ENCODE data around the gene RALA. TPM values are rescaled to one million over a fixed set of nuclear protein-coding genes. Genes with fewer than 3 reads are reported as not detected.

The RALA gene
- total RNA-seq, 1 experiment from 2014 or later = 12.3 TPM

DNA sequence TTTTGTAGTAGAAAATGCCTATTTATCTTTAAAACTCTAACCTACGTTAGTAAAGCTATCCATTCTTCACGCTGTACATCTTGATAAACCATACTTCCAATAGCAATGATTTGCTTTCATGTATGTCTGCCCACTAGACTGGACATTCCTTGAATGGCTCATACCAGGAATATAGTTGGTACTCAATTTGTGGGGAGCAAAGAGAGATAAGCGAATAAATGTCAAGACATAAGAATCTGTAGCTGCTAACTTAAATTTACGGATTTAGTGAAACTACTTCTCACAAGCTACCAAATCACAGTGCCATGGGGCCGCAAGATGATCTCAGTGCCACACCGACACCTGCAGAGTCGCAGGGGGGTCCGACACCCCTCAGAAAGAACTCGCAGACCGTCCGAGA, 763 bp upstream of the RALA start:
- Histone ChIP-seq H3K36me3 (replicated peaks; ENCODE audit: control insufficient read depth, insufficient read depth, low read length) (no peaks in the 10 kb centered on the region), H3K27me3 (ENCODE audit: control insufficient read depth, insufficient read depth, low read length) (no peaks in the 10 kb centered on the region), H3K4me3 (ENCODE audit: insufficient read depth, low read depth, low read length) (peak overlapping the region; percentile 97)
- DNase-seq = no peak

DNA sequence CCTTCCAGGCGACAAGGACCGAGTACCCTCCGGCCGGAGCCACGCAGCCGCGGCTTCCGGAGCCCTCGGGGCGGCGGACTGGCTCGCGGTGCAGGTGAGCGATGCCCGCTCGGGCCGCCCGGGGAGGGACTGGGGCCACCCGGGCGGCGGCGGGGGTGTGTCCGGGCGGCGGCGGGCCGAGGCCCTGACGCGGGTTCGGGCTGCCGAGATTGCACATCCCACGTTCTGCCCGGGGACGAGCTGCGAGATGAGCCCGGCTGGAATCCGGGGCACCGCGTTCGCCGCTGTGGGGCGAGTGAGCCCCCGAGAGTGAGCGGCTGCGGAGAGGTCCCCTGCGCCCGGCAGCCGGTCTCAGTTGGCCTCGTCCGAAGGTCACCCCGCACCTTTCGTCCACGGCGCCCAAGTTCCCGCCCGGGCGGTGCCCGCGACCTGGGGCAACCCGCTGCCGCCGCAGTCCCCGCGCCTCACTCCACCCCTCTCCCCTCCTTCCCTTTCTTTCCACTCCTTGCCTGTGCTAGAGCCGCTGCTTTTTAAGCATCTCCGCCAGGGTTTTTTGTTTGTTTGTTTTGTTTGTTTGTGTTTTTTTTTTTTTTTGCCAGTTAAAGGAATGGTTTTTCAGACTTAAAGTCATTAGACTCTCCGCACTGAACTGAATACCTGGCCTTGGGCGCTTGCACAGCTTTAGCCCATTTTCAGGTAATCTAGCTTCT, 515 bp downstream of the RALA start:
- Histone ChIP-seq H3K4me3 (ENCODE audit: insufficient read depth, low read depth, low read length) (peak overlapping the region; percentile 97), H3K27me3 (ENCODE audit: control insufficient read depth, insufficient read depth, low read length) (no peaks in the 10 kb centered on the region), H3K36me3 (replicated peaks; ENCODE audit: control insufficient read depth, insufficient read depth, low read length) (no peaks in the 10 kb centered on the region)
- peak; percentile 76 for DNase-seq

GRCh38 chr7:39624442-39624807, 1.1 kb downstream of the RALA start:
- Histone ChIP-seq H3K27me3 (ENCODE audit: control insufficient read depth, insufficient read depth, low read length) (no peaks in the 10 kb centered on the region), H3K36me3 (replicated peaks; ENCODE audit: control insufficient read depth, insufficient read depth, low read length) (no peaks in the 10 kb centered on the region), H3K4me3 (ENCODE audit: insufficient read depth, low read depth, low read length) (peak overlapping the region; percentile 97)
- DNase-seq = peak; percentile 38

GRCh38 chr7:39624935-39625694, 1.7 kb downstream of the RALA start:
- DNase-seq = no peak
- H3K27me3 ChIP-seq (ENCODE audit: control insufficient read depth, insufficient read depth, low read length) = no peaks in the 10 kb centered on the region
- no peak overlapping the region for H3K4me3 ChIP-seq (ENCODE audit: insufficient read depth, low read depth, low read length)
- H3K36me3 ChIP-seq (replicated peaks; ENCODE audit: control insufficient read depth, insufficient read depth, low read length) = peaks cover under 1% of the 10 kb centered on the region; the same call in 1 of the 2 replicates

DNA sequence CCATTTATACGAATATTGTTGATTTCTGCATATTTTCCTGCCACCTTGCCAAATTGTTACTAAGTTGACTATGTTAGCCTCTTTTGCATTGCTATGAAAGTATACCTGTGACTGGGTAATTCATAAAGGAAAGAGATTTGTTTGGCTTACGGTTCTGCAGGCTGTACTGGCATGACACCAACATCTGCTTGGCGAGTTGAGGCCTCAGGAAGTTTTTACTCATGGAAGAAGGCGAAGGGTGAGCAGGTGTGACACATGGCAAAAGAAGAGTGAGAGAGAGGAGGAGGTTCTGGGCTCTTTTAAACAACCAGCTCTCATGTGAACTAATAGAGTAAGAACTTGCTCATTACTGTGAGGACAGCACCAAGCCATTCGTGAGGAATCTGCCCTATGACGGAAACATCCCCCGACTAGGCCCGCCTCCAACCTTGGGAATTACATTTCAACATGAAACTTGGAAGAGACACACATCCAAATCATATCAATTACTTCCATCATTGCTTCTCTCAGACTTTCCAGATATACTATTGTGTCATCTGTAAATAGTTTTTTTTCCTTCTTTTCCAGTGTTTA, 8.4 kb downstream of the RALA start:
- Histone ChIP-seq H3K4me3 (ENCODE audit: insufficient read depth, low read depth, low read length) (no peak overlapping the region), H3K27me3 (ENCODE audit: control insufficient read depth, insufficient read depth, low read length) (no peaks in the 10 kb centered on the region), H3K36me3 (replicated peaks; ENCODE audit: control insufficient read depth, insufficient read depth, low read length) (peaks cover 1% of the 10 kb centered on the region)
- no peak for DNase-seq

GRCh38 chr7:39633563-39634477, 10.4 kb downstream of the RALA start:
- DNase-seq = no peak
- H3K27me3 ChIP-seq (ENCODE audit: control insufficient read depth, insufficient read depth, low read length) = no peaks in the 10 kb centered on the region
- peaks cover 1% of the 10 kb centered on the region for H3K36me3 ChIP-seq (replicated peaks; ENCODE audit: control insufficient read depth, insufficient read depth, low read length)
- no peak overlapping the region for H3K4me3 ChIP-seq (ENCODE audit: insufficient read depth, low read depth, low read length)

DNA sequence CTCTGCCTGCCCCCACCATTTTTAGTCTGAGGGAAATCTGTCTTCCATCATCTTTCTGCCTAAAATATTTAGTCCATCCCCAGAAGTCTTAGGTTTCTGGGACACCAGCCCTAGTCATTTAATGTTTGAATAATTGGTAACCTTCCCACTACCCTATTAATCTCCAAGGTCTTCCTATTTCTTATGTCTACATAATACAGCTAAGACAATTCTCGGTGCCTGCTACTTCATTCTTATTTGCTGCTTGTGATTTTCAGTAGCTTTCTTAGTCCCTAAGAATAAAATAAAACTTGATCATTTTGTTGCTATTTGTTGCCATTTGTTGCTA, 11.1 kb downstream of the RALA start:
- Histone ChIP-seq H3K4me3 (ENCODE audit: insufficient read depth, low read depth, low read length) (no peak overlapping the region), H3K36me3 (replicated peaks; ENCODE audit: control insufficient read depth, insufficient read depth, low read length) (peaks cover 1% of the 10 kb centered on the region), H3K27me3 (ENCODE audit: control insufficient read depth, insufficient read depth, low read length) (no peaks in the 10 kb centered on the region)
- DNase-seq = no peak

DNA sequence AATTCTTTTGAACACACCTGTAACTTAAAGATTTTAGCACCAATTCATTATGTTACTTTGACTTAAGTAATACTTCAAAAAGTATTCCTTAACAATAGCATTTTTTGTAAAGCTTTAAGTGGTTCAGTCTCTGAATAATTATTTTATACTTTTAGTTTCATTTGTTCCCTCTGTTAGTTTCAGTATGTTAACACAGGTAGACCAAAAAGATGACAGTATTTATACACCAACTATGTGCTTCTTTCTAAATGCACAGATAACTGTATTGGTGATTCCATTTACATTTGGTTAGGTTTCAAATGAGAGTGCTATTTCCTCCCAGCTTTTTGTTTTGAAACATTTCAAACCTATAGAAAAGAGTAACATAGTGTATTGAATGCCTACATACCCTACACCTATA, 14.0 kb downstream of the RALA start:
- Histone ChIP-seq H3K27me3 (ENCODE audit: control insufficient read depth, insufficient read depth, low read length) (no peaks in the 10 kb centered on the region), H3K36me3 (replicated peaks; ENCODE audit: control insufficient read depth, insufficient read depth, low read length) (no peaks in the 10 kb centered on the region; the same call in none of the 2 replicates), H3K4me3 (ENCODE audit: insufficient read depth, low read depth, low read length) (no peak overlapping the region)
- DNase-seq = no peak

GRCh38 chr7:39637963-39638485, 14.7 kb downstream of the RALA start:
- no peak for DNase-seq
- H3K4me3 ChIP-seq (ENCODE audit: insufficient read depth, low read depth, low read length) = no peak overlapping the region
- H3K36me3 ChIP-seq (replicated peaks; ENCODE audit: control insufficient read depth, insufficient read depth, low read length) = no peaks in the 10 kb centered on the region; the same call in none of the 2 replicates
- no peaks in the 10 kb centered on the region for H3K27me3 ChIP-seq (ENCODE audit: control insufficient read depth, insufficient read depth, low read length)

DNA sequence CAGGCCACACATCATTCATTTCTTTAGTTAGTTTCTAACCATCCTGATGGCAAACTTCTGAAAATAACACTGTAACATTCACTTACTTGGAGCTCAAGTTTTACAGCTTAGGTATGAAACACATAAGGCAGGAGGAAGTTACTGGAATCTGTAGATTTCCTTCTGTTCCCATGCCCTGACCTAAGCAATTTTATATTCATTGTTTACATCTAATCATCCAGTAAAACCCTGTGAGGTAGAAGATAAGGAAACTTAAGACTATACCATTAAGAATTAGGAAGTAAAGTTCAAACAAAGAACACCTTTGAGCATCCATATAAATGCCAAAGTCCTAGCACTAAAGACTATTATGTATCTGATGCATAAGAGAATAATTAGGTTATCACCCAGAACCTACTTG, 19.5 kb downstream of the RALA start:
- DNase-seq = no peak
- H3K36me3 ChIP-seq (replicated peaks; ENCODE audit: control insufficient read depth, insufficient read depth, low read length) = no peaks in the 10 kb centered on the region
- H3K4me3 ChIP-seq (ENCODE audit: insufficient read depth, low read depth, low read length) = no peak overlapping the region
- no peaks in the 10 kb centered on the region for H3K27me3 ChIP-seq (ENCODE audit: control insufficient read depth, insufficient read depth, low read length)

- no peaks in the 10 kb centered on the region for H3K27me3 ChIP-seq (ENCODE audit: control insufficient read depth, insufficient read depth, low read length)
- H3K36me3 ChIP-seq (replicated peaks; ENCODE audit: control insufficient read depth, insufficient read depth, low read length) = no peaks in the 10 kb centered on the region; the same call in 1 of the 2 replicates
- no peak overlapping the region for H3K4me3 ChIP-seq (ENCODE audit: insufficient read depth, low read depth, low read length)
- no peak for DNase-seq
These were observed 20.8 kb downstream of the RALA start for GRCh38 chr7:39644170-39644569.

DNA sequence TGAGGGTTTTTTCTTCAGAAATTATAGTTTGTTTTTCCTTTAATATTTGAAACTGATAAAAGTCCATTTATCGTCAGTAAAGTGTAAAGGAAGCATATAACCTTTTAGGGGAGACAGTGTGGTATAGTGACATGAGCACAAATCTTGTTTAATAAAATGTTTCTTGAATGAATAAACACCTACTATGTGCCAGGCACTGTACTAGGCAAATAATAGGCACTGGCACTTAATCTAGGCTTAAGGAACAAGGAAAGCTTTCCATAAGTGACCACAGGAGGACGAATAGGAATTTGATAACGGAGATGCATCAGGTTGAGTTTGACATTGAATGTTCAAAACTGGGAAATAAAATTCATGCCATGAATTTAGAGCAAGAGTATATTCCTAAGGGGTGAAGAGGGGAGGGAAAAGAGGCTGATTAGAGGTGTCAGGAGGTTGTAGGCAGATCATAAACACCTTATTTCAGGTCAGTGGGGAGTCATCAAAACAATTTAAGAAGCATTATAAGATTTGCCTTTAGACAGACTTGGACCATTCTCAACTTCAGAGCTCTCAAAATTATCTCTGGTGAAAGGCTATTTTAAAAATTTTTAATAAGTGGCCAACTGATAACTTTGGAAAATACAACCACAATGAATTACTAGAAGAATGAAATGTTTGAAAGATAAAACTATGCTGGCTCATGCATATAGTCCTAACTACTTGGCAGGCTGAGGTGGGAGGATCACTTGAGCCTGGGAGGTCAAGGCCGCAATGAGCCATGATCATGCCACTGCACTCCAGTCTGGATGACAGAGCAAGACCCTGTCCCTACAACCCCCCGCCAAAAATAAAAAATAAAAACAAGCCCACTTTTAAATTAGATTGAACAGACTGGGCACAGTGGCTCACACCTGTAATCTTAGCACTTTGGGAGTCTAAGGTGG, 22.4 kb downstream of the RALA start:
- no peak for DNase-seq
- Histone ChIP-seq H3K27me3 (ENCODE audit: control insufficient read depth, insufficient read depth, low read length) (no peaks in the 10 kb centered on the region), H3K36me3 (replicated peaks; ENCODE audit: control insufficient read depth, insufficient read depth, low read length) (no peaks in the 10 kb centered on the region; the same call in 1 of the 2 replicates), H3K4me3 (ENCODE audit: insufficient read depth, low read depth, low read length) (no peak overlapping the region)

- no peak overlapping the region for H3K4me3 ChIP-seq (ENCODE audit: insufficient read depth, low read depth, low read length)
- H3K27me3 ChIP-seq (ENCODE audit: control insufficient read depth, insufficient read depth, low read length) = no peaks in the 10 kb centered on the region
- H3K36me3 ChIP-seq (replicated peaks; ENCODE audit: control insufficient read depth, insufficient read depth, low read length) = no peaks in the 10 kb centered on the region; the same call in 1 of the 2 replicates
- no peak for DNase-seq
These were observed 24.4 kb downstream of the RALA start for GRCh38 chr7:39647816-39648215.

Measured in H7 (cell line).